NCI-H2227 (cell line): ENCODE results near the gene TERB1.

Experiments
- DNase-seq: peaks from one replicate; lab custom pipeline; 2025; ENCODE audit not compliant: unreplicated experiment; lab: John Stamatoyannopoulos, UW

TERB1 gene

DNA sequence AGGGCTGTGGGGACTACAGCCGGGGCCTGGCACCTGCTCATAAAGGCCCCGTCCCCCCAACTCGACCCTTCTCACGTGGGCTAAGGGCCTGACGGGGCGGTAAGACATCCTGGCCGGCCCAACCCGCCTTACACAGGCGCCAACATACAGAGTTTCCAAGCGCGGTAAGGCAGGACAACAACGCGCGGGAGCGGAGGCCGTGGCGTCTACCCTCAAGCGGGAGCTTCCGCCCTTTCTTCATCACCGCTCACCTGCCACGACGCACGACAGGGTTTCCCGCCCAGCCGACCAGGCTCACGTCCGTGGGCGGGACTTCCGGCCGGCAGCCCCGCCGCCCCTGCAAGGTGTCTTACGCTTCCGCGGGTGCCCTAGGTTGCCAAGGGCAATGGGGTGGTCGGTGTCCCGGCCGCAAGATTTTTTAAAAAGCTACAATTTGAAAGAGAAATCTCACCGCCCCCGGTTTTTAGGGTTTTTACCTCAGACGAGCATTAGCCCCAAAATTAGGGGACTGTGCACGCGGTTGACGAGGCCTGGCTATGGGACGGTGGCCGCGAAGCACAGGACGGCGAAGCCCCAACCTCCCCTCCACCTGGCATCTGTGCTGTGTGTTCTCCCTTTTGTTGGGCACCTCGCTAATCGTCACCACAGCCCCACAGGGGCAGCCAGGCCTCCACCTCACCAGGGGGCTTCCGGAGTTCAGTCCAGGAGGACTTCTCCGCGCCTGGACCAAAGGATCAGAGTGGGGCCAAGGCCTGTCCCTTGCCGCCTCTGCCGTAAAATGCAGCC lies at the start of gene TERB1:
TERB1 (minus strand) TSS at position 265 of the 786 bp plus-strand sequence. CDS start 4,786 bp downstream, outside the sequence.
- no peak for DNase-seq

- DNase-seq, result no peak
These were observed 48.9 kb upstream of the TERB1 start for GRCh38 chr16:66850115-66850815.

GRCh38 chr16:66849549-66849948 lies 48.2 kb upstream of the TERB1 start:
- DNase-seq, result no peak

GRCh38 chr16:66849021-66849420 lies 47.6 kb upstream of the TERB1 start:
- no peak for DNase-seq

DNA sequence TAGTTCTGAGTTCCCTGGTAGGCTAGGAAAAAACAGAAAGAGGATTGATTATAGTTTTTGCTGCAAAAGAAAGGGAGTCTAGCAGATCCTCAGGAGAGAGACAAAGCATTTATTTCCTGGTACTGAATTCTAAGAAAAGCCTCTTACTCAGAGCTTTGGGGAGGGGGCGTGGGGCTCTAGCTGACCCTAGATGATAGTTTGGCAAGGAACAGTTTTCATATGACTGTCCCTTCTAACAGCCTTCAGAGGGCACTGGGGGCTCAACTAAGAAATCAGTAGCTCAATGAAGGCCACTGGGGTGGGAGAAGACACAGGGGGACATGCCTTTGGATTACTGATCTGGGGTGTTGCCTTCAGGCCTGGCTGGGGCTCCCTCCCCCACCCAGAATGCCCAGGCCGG lies 46.8 kb upstream of the TERB1 start:
- no peak for DNase-seq

GRCh38 chr16:66847533-66848067 lies 46.2 kb upstream of the TERB1 start:
- no peak for DNase-seq

- no peak for DNase-seq
These were observed 45.4 kb upstream of the TERB1 start for GRCh38 chr16:66846831-66847230.

GRCh38 chr16:66846266-66846665 lies 44.9 kb upstream of the TERB1 start:
- DNase-seq, result no peak

- no peak for DNase-seq
These were observed 44.4 kb upstream of the TERB1 start for GRCh38 chr16:66845791-66846221.

GRCh38 chr16:66845080-66845410 lies 43.7 kb upstream of the TERB1 start:
- no peak for DNase-seq

GRCh38 chr16:66844342-66845079 lies 43.1 kb upstream of the TERB1 start, which contains the start of gene CA7:
Gene CA7 (plus strand): TSS chr16:66844414. CDS start chr16:66844488, 74 bp downstream.
- DNase-seq, result peak; percentile 4

DNA sequence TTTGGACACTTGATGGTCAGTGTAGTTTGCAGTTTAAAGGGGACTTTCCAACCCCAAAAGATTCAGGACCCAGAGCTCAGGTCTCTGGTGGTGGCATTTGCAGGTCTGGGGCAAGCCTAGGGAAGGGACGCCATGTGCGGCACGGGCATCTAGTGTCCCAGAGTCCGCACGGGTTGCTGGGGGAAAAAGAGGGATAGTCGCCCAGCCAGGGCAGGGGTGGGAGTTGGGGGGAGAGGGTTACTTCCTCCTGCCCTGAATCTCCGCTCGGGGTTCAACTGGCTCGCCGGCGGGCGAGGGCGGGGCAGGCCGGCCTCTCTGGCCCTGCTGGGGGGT lies 42.6 kb upstream of the TERB1 start:
- DNase-seq, result no peak

GRCh38 chr16:66843191-66843590 lies 41.8 kb upstream of the TERB1 start:
- no peak for DNase-seq

GRCh38 chr16:66842765-66843164 lies 41.4 kb upstream of the TERB1 start:
- no peak for DNase-seq

DNA sequence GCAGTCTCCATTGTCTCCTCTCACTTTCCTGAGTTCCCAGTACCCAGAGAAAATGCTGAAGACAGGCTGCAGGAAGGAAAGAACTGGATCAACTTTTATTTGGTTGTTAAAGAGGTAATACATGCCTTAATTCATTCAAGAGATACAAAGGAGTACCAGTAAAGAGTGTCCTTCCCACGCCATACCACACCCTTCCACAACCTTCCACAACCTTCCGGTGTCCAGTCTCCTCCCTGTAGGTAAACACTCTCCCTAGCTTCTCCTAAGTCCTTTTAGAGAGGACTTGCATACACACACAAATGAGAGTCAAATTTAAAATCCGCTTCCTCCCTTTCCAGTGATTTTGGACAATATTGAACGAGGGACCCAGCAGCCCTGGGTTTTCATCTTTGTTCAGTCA lies 40.0 kb upstream of the TERB1 start:
- DNase-seq, result no peak

DNA sequence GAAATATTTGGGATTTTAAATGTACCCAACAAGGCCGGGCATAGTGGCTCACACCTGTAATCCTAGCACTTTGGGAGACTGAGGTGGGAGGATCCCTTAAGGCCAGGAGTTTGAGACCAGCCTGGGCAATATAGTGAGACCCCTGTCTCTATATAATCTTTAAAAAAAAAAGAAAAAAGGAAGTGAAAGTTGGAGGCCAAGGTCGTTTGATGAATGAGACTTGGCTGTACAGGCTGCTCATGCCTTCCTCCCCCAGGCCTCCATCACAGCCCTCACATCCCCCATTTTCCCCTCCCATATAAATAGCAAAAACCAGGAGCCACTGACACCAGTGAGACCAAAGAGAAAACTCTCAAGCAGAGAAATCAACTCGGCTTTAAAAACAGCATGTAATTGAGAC lies 39.5 kb upstream of the TERB1 start:
- DNase-seq, result no peak

DNA sequence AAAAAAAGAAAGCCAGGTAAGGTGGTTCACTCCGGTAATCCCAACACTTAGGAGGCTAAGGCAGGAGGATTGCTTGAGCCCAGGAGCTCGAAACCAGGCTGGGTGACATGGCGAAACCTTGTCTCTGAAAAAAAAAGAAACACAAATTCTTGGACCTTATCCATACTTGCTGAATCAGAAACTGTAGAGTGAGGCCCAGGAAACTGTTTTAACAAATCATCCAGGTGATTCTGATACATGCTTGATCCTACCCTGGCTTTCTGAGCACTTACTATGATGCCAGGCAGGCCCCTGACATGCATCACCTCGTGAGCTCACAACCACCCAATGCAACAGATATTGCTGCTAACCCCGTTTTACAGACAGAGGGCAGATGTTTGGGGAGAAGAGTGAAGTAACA lies 33.4 kb upstream of the TERB1 start:
- no peak for DNase-seq

- no peak for DNase-seq
These were observed 31.4 kb upstream of the TERB1 start for GRCh38 chr16:66832661-66833305.

DNA sequence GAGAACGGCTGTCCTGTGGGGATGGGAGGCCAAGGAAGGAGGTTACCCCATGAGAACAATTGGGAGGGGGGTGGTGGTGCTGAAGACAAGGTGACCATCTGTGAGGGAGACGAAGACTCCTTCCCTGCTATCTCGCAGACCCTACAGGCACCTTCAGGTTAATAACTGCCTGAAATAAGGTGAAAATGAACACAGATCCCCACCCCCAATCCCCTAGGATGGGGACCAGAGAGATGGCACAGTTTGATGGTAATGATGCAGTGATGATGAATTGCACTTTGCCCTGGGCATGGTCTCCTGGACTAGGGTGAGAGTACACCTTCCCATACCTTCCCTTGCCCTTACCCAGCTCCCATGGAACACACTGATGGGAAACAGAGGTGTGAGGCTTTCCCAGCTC lies 30.8 kb upstream of the TERB1 start:
- no peak for DNase-seq

DNA sequence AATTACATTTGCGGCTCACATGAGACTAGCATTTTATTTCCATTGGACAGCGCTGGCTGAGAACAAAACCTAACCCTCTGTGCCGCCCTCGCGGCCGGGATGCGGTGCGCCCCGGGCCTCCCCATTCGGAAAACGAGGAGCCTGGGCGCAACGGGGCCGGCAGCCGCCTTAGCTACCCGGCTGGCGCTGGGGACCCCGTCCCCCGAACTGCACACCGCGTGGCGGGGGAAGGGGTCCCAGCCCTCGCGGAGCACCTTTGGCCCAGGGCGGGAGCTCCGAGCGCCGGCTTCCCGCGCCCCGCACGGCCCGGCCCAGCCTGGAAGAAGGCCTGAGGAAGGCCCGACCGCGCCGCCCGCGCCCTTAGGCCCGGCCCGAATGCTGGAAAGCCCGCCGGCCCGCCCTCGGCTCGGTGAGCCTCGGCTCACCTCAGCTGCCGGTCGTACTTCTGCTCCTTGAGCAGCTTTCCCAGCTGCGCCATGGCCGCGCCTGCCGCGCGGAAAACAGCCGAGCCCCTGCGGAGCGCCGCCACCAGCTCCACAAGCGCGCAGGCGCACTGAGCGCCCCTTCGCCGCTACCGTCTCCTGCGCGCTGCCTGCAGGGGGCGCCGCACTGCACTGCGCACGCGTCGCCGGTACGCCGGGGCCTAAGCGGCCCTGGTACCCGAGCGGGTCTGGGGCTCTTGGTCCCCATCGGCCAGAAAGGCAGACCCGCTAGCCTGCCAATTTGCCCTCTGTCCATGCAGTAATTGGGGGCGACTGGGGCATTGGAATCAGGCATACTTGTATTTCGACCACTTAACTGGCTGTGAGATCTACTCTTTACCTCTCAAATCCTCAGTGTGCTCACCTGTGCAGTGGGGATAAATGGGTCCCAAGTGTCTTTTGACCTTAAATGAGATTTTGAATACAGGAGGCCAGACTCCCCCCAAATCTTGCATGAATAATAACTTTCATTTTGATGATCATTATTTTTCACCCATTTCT lies 29.3 kb upstream of the TERB1 start, which contains the start of gene NAE1:
NAE1 (minus strand) TSS at position 555 of the 983 bp plus-strand sequence; CDS start at position 478, 77 bp downstream.
- DNase-seq, result peak; percentile 91
